HG03354 (cell line): Measurements from ENCODE around the gene AADACL3.
"Not testable (repeated sequence)": the region's sequence is repeated elsewhere in the genome, so short reads cannot be mapped to it uniquely, and the experiment has no call there.

Experiments used
- ATAC-seq: cut with Tn5 transposase; IDR thresholded peaks from one replicate; pipeline ENCODE4 v1.9.1; 2021; ENCODE audit warnings: mild to moderate bottlenecking; ENCODE audit not compliant: unreplicated experiment, poor library complexity, severe bottlenecking

The AADACL3 gene

DNA sequence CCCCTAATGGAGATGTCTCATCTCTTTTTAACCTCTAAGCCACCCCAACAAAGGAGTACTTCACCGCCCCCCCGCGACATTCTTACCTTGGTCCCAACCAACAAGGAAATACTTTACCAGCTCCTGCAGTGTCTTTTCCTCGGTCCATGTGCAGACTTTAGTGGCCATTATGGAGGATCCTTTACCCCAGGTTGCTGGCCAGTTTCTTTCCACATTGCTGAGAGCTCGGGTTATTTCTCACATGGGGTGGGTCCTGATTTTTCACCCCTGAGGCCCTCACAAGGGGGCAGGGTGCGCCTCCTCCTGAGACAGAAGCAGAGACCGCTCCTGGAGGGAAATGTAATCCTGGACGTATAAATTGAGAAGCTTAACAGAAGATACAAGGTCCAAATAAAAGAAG is 3.0 kb upstream of the AADACL3 start:
- ATAC-seq = no peak

GRCh38 chr1:12713651-12714050 is 2.3 kb upstream of the AADACL3 start:
- not testable (repeated sequence) for ATAC-seq

DNA sequence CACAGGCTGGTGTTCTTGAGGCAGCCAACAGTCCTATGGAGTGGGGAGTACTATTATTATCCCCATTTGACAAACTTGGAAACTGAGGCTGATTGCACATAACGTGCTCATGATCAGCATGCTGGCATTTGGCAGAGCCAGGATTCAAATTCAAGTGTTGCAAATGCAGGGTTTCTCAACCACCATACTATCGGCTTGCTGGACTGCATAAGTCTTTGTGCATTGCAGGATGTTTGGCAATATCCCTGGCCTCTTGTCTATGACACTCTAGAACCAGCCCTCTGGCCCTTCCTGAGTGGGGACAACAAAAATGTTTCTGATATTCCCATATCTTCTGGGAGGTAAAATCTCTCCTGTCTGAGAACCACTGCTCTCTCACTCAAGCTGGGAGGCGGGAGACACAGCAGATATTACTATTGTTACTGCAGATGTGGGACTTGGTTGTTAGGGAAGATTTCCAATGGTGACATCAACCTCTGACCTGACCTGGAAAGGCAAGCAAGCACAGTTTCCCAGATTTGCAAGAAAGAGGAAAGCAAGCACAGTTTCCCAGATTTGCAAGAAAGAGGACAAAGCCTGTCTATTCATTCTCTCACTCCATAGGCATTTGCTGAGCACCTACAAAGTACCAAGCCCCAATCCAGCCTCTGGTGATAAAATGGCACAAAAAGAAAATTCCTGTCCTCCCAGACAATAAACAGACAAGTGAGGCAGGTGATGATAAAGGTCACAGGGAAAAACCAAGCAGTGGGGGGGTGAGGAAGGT is 1.0 kb upstream of the AADACL3 start:
- no peak for ATAC-seq

DNA sequence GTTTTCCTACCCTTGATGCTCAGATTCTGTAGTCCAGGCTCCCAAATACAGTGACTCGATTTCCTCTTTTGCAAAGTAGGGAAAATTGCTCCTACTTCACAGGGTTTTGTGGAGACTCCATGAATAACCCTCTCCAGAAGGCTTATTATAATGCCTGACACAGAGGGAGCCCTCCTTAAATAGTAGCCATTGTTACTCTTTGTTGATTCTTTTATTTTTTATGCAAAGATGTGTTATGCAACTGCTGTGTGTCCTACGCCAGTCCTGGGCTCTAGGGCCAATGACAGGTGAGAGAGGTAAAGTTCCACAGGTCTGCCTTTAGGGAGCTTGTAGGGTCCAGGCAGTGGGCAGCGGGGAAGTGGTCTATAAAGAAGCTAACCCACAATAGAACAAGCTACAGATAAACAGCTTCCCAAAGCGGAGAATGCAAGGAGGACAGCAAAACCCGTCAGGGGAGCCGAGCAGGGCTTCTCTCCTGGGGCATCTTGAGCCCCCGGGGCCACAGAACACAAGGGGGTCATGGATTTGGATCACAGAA is 1.5 kb downstream of the AADACL3 start:
- ATAC-seq = no peak

DNA sequence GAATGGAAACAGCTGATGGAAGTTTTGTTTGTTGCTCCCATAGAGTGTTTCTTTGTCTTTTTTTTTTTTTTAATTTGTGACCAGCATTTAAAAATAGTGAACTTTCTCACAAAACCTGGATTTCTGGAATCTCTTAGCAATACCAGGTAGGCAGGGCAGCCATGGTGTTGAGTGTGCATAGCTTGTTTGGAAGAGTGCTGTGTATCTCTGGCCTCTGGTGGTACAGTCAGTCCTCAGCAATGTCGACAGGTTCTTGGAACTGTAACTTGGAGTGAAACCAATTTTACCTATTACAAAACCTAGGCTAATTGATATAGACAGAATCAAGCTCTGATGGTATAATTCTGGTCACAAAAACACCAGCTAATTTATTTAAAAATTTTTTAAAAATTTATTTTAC is 6.7 kb downstream of the AADACL3 start:
- ATAC-seq = no peak

DNA sequence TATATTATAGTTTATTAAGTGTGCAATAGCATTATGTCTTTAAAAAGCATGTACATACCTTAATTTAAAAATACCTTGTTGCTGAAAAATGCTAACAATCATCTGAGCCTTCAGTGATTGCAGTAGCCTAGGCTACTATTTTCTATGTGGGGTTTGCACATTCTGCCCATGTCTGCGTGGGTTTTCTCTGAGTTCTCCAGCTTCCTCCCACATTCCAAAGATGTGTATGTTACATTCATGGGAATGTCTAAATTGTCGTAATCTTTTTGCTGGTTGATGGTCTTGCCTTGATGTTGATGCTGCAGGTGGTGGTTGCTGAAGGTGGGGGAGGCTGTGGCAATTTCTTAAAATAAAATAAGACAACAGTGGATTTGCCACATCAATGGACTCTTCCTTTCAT is 12.5 kb downstream of the AADACL3 start:
- ATAC-seq = no peak

DNA sequence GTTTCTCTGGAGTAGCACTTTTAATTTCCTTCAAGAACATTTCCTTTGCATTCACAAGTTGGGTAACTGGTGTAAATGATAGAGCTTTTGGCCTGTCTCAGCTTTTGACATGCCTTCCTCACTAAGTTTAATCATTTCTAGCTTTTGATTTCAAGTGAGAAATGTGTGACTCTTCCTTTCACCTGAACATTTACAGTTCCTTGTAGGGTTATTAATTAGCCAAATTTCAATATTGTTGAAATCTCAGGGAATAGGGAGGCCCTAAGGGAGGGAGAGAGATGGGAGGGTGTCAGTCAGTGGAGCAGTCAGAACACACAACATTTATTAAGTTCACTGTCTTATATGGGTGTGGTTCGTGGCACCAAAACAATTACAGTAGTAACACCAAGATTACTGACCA is 14.2 kb downstream of the AADACL3 start:
- no peak for ATAC-seq

GRCh38 chr1:12731084-12731483 is 15.2 kb downstream of the AADACL3 start:
- ATAC-seq = not testable (repeated sequence)

GRCh38 chr1:12734651-12735050 is 18.7 kb downstream of the AADACL3 start:
- no peak for ATAC-seq

DNA sequence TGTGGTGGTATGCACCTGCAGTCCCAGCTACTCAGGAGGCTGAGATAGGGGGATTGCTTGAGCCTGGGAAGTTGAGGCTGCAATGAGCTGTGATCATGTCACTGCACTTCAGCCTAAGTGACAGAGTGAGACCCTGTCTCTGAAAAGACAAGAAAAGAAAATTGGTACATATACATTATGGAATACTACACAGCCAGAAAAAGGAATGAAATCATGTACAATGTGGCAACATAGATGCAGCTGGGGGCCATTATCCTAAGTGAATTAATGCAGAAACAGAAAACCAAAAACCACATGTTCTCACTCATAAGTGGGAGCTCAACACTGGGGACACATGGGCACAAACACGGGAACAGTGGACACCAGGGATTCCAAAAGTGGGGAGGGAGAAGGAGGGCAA is 23.0 kb downstream of the AADACL3 start:
- no peak for ATAC-seq

DNA sequence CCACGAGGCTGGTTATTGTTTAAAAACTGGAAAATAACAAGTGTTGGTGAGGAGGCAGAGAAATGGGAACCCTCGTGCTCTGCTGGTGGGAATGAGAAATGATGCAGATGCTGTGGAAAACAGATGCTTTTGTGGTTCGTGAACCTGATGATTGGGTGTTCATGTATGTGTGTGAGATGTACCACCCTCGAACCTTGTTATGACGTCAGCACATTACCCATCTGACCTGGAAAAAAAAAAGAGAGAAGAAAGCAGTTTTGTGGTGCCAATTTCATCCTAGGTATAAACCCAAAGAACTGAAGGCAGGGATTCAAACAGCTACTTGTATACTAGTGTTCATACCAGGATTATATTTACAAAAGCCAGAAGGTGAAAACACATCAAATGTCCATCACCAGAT is 23.7 kb downstream of the AADACL3 start:
- ATAC-seq = no peak

DNA sequence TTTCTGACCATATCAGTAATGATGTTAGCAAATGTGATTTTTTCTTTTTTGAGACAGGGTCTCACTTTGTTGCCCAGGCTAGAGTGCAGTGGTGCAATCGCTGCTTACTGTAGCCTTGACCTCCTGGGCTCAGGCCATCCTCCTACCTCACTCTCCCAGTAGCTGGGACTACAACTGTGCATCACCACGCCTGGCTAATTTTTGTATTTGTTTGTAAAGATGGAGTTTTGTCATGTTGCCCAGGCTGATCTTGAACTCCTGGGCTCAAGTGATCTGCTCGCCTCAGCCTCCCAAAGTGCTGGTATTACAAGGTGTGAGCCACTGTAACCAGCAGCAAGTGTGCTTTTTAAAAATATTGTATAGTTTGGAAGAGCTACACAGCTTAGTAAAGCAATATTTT is 26.0 kb downstream of the AADACL3 start:
- ATAC-seq = no peak

GRCh38 chr1:12745126-12745991 is 29.4 kb downstream of the AADACL3 start:
- no peak for ATAC-seq

DNA sequence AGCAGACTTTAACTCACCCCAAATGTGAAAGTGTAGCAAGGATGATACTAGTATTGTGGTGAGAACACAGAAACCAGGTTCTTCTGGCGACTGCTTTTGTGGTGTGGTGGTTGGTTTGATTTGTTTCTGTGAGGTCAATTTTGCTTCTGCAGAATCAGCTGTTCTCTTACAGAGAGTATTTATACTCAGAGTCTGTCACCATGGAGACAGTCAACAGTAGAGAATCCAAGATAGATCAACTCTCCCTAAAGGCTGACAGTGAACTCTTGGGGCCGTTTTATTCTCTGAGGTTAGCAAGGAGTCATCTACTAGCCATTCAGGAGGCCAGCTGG is 30.0 kb downstream of the AADACL3 start, which contains the start of gene CFAP107:
Gene CFAP107 (plus strand): TSS at position 209 of the 332 bp plus-strand sequence. CDS start 231 bp downstream, outside the sequence.
- no peak for ATAC-seq

- no peak for ATAC-seq
Measured at GRCh38 chr1:12748778-12749355, 33.0 kb downstream of the AADACL3 start.

DNA sequence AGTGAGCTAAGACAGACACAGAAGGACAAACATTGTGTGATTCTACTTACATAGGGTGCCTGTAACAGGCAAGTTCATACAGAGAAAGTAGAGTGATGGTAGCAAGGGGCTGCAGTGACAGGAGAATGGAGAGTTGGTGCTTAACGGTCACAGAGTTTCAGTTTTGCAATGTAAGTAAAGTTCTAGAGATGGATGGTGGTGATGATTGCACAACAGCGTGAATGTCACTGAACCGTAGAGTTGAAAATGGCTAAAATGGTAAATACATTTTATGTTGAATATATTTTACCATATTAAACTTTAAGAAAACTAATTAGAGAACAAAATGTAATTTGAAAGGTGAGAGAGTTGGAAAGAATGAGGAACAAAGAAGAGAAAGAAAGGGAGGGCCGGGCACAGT is 38.8 kb downstream of the AADACL3 start:
- ATAC-seq = no peak

GRCh38 chr1:12756273-12756672 is 40.4 kb downstream of the AADACL3 start:
- ATAC-seq = no peak

GRCh38 chr1:12756768-12757413 is 41.0 kb downstream of the AADACL3 start:
- ATAC-seq = no peak

DNA sequence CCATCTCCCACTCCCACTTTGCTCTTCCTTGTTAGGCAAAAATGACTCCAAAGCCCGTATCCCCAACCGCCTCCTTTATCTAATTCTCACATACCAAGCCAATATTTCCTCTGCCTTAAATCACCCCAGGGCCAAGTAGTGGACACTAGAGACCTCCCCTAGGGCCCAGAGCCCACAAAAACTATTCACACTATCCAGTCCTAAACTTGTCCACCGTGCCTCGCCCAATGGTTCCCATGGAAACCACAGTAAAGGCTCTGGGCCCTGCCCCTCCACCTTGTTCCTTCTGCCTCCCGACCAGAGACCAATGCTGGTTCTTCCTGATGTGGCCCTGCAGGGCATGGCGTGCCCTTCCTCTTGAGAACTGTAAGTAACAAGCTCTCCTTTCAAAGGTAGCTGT is 41.9 kb downstream of the AADACL3 start:
- no peak for ATAC-seq

DNA sequence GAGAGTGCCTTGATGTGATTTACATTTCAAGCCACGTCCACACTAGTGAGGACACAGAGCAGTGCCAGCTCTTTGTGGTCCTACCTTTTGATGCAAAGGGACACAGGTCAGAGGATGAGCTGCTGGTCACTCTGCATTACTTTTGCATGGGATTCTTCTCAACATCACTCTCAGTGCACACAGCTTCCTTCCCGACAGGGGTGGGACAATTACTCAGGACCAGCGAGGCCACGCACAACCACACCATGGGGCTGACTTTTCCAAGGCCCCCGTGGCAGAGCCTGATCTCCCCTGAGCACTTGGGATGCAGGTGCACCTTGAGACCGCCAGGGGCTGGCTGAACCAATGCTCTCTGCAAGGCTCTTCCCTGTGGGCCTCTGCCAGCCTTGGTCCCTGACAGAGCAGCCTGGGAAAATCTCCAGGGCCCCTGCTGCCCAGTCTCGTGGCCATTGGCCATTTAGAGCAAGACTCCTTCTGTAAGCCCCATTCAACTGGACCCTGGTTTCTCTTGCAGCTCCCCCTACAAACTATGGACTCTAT is 44.4 kb downstream of the AADACL3 start:
- ATAC-seq = no peak
